Measurements from ENCODE around the gene AREL1.

The AREL1 gene

GRCh38 chr14:74635847-74636246 is 77.0 kb downstream of the AREL1 start:
- Histone ChIP-seq H3K27me3 (replicated peaks) (no peaks in the 10 kb centered on the region), H3K36me3 (replicated peaks) (no peaks in the 10 kb centered on the region), H3K27ac (peak overlapping the region; percentile 74), H3K4me3 (ENCODE audit: low read depth, low read length) (no peak overlapping the region)
- DNase-seq = no peak
- TF ChIP-seq CTCF (IDR thresholded peaks at IDR 0.05; ENCODE audit: low read depth, low read length, missing control alignments) = no peak
- in situ Hi-C loops (cut with HindIII; ENCODE audit: low pct_ligation_motif_present, low sequenced_read_pairs) = no loop called here

- no peak overlapping the region for H3K27ac ChIP-seq
- no peak for TF ChIP-seq CTCF (IDR thresholded peaks at IDR 0.05; ENCODE audit: low read depth, low read length, missing control alignments)
- no peak for DNase-seq
- no peak overlapping the region for H3K4me3 ChIP-seq (ENCODE audit: low read depth, low read length)
- no peaks in the 10 kb centered on the region for H3K27me3 ChIP-seq (replicated peaks)
- H3K36me3 ChIP-seq (replicated peaks) = no peaks in the 10 kb centered on the region
- in situ Hi-C loops (cut with HindIII; ENCODE audit: low pct_ligation_motif_present, low sequenced_read_pairs) = no loop called here
These were observed 77.9 kb downstream of the AREL1 start for GRCh38 chr14:74634964-74635363.

GRCh38 chr14:74634481-74634880 is 78.4 kb downstream of the AREL1 start:
- Histone ChIP-seq H3K27ac (no peak overlapping the region), H3K27me3 (replicated peaks) (no peaks in the 10 kb centered on the region), H3K4me3 (ENCODE audit: low read depth, low read length) (no peak overlapping the region), H3K36me3 (replicated peaks) (no peaks in the 10 kb centered on the region)
- no peak for DNase-seq
- no peak for TF ChIP-seq CTCF (IDR thresholded peaks at IDR 0.05; ENCODE audit: low read depth, low read length, missing control alignments)
- in situ Hi-C loops (cut with HindIII; ENCODE audit: low pct_ligation_motif_present, low sequenced_read_pairs) = no loop called here

GRCh38 chr14:74630881-74631690 is 81.8 kb downstream of the AREL1 start:
- Histone ChIP-seq H3K27ac (no peak overlapping the region), H3K36me3 (replicated peaks) (no peaks in the 10 kb centered on the region), H3K27me3 (replicated peaks) (no peaks in the 10 kb centered on the region), H3K4me3 (ENCODE audit: low read depth, low read length) (no peak overlapping the region)
- no peak for TF ChIP-seq CTCF (IDR thresholded peaks at IDR 0.05; ENCODE audit: low read depth, low read length, missing control alignments)
- DNase-seq = no peak
- in situ Hi-C loops (cut with HindIII; ENCODE audit: low pct_ligation_motif_present, low sequenced_read_pairs) = no loop called here

GRCh38 chr14:74628418-74628817 is 84.5 kb downstream of the AREL1 start:
- DNase-seq = no peak
- H3K36me3 ChIP-seq (replicated peaks) = no peaks in the 10 kb centered on the region
- in situ Hi-C loops (cut with HindIII; ENCODE audit: low pct_ligation_motif_present, low sequenced_read_pairs) = no loop called here
- no peak overlapping the region for H3K4me3 ChIP-seq (ENCODE audit: low read depth, low read length)
- no peak overlapping the region for H3K27ac ChIP-seq
- no peak for TF ChIP-seq CTCF (IDR thresholded peaks at IDR 0.05; ENCODE audit: low read depth, low read length, missing control alignments)
- no peaks in the 10 kb centered on the region for H3K27me3 ChIP-seq (replicated peaks)

- Histone ChIP-seq H3K27me3 (replicated peaks) (no peaks in the 10 kb centered on the region), H3K36me3 (replicated peaks) (no peaks in the 10 kb centered on the region), H3K27ac (no peak overlapping the region), H3K4me3 (ENCODE audit: low read depth, low read length) (no peak overlapping the region)
- in situ Hi-C loops (cut with HindIII; ENCODE audit: low pct_ligation_motif_present, low sequenced_read_pairs) = no loop called here
- DNase-seq = no peak
- no peak for TF ChIP-seq CTCF (IDR thresholded peaks at IDR 0.05; ENCODE audit: low read depth, low read length, missing control alignments)
These were observed 85.8 kb downstream of the AREL1 start for GRCh38 chr14:74627076-74627475.

Data from brain microvascular endothelial cell (primary cell).